Activated naive CD4-positive, alpha-beta T cell treated with anti-CD3 and anti-CD28 coated beads, Interleukin-2, amount 50 U/mL, for 24 hours (primary cell): ENCODE measurements around the gene GAS6.

Experiments used
- H3K27ac Mint-ChIP-seq: one replicate; pipeline ENCODE4 v1.8.0; 2021; ENCODE audit warnings: mild to moderate bottlenecking, mixed read lengths
- H3K27me3 Mint-ChIP-seq: one replicate; pipeline ENCODE4 v1.8.0; 2021; ENCODE audit warnings: mixed read lengths
- H3K36me3 Mint-ChIP-seq: one replicate; pipeline ENCODE4 v1.8.0; 2021; ENCODE audit warnings: mixed read lengths
- H3K4me1 Mint-ChIP-seq: one replicate; pipeline ENCODE4 v1.8.0; 2021; ENCODE audit warnings: mixed read lengths
- H3K4me3 Mint-ChIP-seq: one replicate; pipeline ENCODE4 v1.8.0; 2021; ENCODE audit warnings: mild to moderate bottlenecking, mixed read lengths
- H3K9me3 Mint-ChIP-seq: one replicate; pipeline ENCODE4 v1.8.0; 2021; ENCODE audit warnings: mixed read lengths

The GAS6 gene

DNA sequence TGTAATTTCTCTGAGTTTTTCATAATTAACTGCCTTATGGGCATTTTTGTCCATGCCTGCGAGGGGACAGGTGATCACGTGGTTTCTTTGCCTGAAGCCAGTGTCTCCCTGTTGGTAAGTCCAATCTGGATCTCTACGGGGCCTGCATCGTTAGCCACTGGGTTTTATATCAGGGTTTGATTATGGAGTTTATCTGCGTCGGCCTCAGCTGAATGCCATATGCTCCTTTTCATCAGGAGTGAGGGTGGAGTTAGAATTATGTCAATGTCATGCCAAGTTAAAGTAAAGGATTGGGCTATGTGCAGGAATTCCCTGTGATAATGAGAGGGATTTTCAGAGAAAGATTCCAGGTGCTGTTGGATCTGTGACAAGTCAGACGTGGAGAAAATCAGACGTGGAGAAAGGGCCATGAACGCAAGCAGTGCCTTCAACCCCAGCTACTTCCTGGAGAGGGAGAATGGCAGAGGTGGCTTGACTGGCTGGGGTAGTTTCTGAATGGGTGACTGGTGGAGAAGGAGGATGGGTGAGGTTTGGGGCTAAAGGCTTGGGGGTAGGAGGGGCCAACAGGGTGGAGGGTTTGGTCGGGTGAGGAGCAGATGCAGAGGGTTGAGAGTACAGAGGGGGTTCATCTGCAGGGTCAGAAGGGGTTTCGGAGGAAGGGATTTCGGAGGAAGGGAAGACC is 80.5 kb downstream of the GAS6 start:
- Mint-ChIP-seq H3K36me3 (no peaks in the 10 kb centered on the region), H3K9me3 (no peaks in the 10 kb centered on the region)

DNA sequence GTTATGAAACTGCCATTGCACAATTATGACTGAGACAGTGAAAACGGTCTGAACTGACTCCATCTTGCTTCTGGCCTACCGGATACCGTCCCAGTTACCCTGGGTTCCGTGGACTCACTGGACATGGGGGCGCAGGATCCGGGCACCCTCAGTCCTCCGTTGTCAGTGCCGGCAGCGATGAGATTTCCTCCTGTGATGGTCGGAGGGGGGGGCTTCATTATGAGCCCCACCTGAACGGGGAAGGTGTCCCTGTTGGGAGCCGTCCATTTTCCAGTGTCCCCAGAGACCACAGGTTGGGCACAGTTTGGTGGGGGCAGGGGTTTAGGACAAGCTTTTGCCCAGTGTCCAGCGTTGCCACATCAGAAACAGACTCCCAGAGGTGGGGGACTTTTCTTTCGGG is 81.4 kb downstream of the GAS6 start:
- Mint-ChIP-seq H3K27me3 (peaks cover 13% of the 10 kb centered on the region), H3K27ac (no peak overlapping the region), H3K36me3 (no peaks in the 10 kb centered on the region), H3K9me3 (no peaks in the 10 kb centered on the region), H3K4me3 (no peak overlapping the region), H3K4me1 (no peaks in the 10 kb centered on the region)

More for the DNA sequence above, 80.5 kb downstream of the GAS6 start:
- peak overlapping the region; percentile 15 for H3K27ac Mint-ChIP-seq
- H3K4me1 Mint-ChIP-seq: no peaks in the 10 kb centered on the region
- H3K27me3 Mint-ChIP-seq: peaks cover 13% of the 10 kb centered on the region
- no peak overlapping the region for H3K4me3 Mint-ChIP-seq

DNA sequence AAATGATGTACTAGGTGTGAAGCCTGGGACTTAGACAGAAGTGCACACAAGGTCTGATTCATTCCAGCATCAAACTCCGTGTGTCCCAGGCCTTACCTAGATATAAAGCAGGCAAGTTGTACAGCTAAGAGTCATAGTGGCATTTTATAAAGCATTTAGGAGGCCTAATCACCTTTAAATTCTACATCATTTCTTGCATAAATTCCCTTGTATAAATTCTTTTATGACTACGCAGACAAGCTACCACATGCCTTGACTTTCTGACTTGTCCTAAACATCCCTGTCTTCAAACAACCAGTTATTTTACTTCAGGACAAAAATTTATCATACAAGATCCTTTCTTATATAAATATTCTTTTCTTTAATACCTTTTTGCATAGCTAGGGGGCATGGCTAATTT is 82.3 kb downstream of the GAS6 start:
- H3K27me3 Mint-ChIP-seq: peaks cover 16% of the 10 kb centered on the region
- no peak overlapping the region for H3K4me3 Mint-ChIP-seq
- H3K9me3 Mint-ChIP-seq: no peaks in the 10 kb centered on the region
- no peak overlapping the region for H3K27ac Mint-ChIP-seq
- H3K4me1 Mint-ChIP-seq: no peaks in the 10 kb centered on the region
- no peaks in the 10 kb centered on the region for H3K36me3 Mint-ChIP-seq

DNA sequence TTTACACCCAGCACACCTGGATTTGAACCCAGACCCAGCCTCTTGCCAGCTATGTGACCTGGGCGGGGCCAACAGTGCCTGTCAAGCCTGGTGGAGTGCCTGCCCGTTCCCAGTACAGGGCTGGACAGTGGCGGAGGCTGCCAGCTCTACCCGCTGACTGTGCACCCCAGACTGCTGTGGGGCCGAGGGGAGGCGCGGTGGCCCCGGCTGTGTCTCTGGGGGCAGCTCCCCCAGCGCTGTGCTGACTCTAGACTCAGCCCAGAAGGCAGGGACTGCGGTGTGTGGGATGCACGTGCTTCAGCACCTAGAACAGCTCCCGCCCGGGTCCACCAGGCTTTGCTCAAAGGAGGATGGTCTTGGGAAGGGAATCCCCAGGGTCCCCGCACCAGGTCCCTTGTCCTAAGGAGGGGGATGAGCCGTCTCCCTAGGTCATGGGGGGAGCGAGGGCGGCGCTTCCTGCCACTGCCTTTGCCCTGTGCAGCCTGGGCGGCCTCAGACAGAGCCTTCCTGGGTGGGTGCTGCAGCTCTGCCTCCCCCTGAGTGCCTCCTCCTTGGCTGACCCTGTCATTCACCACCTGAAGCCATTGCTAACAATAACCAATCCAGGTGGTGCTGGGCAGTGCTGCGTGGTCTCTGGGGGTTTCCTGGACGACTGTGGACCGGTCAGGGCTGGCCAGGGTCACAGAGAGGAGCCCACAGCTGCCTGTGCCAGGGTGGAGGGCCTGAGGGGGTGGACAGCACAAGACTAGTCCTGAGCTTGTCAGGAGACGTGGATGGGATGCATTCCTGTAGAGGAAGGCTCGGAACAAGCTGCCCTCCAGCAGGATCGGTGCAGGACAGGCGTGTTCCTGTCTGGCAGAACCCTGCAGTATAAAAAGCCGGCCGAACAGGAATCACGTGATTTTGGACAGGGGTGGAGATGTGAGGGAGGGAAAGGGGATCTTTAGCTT is 86.3 kb downstream of the GAS6 start:
- Mint-ChIP-seq H3K27ac (peak overlapping the region; percentile 76), H3K36me3 (no peaks in the 10 kb centered on the region), H3K9me3 (no peaks in the 10 kb centered on the region), H3K27me3 (peaks cover 12% of the 10 kb centered on the region), H3K4me1 (peaks cover 2% of the 10 kb centered on the region), H3K4me3 (no peak overlapping the region)

DNA sequence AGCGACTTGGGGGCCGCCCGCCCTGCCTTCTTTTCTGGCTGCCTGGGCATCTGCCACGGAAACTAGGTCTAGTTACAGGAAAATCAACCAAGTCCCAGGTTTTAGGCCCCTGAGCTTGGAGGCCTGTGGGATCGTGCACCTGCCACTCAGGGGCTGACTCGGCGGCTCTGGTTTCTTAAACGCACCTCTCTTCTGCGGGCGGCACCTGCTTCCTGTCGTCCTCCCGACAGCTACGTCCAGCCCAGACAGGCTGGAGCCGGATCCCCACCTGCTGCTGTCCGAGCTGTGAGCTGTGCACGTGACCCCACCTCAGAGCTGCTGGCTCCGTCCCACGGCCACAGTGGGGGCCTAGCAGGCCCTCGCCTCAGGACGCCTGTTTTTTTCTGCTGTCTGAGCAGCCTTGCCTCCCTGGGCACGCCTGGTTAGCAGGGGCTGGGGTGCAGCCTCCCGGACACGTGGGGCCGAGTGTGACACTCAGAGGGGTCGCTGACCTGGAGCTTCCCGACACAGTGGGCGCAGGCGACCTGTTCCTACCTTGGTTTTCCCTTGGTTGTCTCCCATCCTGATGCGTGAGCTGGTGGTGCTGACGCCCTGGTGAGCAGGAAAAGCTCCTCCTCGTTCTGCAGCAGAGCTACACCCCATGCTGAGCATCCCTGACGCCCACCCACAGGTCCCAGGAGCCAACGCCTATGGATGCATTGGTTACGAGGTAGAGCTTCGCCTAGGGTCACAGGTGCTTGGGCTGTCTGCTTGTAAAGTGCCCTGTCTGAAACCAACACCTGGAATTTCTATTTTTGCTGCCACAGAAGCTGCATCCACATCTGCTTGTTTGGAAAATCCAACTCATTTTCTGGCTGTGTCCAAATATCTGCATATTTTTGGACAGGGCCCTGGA is 87.4 kb downstream of the GAS6 start:
- Mint-ChIP-seq H3K36me3 (no peaks in the 10 kb centered on the region), H3K9me3 (no peaks in the 10 kb centered on the region), H3K27me3 (peaks cover 12% of the 10 kb centered on the region), H3K4me1 (peaks cover 12% of the 10 kb centered on the region), H3K4me3 (no peak overlapping the region), H3K27ac (no peak overlapping the region)

DNA sequence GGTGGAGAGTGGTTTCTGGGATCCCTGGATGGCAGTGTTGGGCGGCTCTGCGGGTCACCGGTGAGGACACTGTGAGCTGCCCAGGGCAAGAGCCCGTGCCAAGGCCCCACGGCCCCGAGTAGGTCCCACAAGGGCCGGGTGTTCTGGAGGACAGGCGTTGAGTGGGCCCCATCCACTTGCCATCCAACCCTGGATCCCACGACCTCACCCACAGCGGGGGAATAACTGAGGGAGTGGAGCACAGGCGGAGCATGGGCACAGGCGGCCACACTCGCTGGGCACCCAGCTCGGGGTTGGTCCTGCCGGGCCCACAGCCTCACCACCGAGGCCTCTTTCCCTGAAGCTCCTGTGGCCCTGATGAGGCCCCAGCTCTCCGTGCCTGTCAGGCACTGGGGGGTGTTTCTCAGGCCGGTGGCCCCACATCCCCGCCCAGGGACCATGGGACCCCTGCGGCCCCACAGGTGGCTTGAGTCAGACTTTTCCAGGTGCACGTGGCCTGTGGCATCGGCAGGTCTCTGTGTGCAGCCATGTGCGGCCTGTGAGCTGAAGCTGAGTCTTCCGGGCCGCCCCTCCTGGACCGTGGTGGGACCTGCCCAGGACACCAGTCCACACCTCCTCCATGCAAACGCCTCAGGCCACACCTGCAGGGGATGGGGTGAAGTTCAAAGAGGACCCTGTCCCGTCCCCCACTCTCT is 88.3 kb downstream of the GAS6 start:
- peaks cover 12% of the 10 kb centered on the region for H3K4me1 Mint-ChIP-seq
- H3K4me3 Mint-ChIP-seq: no peak overlapping the region
- peaks cover 12% of the 10 kb centered on the region for H3K27me3 Mint-ChIP-seq

DNA sequence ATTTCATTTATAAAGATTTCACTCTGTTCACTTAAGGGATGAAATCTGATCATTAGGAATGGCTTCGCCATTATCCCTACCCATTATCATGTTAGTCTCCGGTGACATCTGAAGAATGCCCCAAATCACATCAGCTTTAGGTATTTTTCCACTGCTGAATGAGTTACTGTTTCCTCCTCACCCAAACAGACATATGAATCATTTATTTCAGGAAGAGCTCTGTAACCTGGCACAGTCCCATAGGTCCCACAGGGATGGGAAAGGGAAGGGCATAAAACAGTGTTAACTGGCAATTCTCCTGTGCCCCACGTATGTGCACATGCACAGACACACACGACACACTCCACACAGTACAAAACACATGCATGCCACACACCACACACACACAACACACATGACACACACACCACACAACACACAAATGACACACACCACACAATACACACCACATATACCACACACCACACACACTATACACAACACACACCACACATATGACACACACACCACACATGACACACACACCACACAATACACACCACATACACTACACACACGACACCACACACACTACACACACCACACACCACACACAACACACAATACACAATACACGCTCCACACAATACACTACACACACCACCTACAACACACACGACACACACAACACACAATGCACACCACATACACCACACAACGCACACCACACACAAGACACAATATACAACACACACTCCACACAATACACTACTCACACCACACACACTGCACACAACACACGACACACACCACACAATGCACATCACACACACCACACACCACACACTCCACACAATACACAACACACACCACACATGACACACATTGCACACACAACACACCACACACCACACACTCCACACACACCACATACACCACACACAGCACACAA is 89.4 kb downstream of the GAS6 start:
- peaks cover 12% of the 10 kb centered on the region for H3K4me1 Mint-ChIP-seq
- peaks cover 11% of the 10 kb centered on the region for H3K27me3 Mint-ChIP-seq
- no peak overlapping the region for H3K27ac Mint-ChIP-seq
- H3K9me3 Mint-ChIP-seq: no peaks in the 10 kb centered on the region
- H3K4me3 Mint-ChIP-seq: no peak overlapping the region
- H3K36me3 Mint-ChIP-seq: no peaks in the 10 kb centered on the region

More for the DNA sequence above, 88.3 kb downstream of the GAS6 start:
- Mint-ChIP-seq H3K36me3 (no peaks in the 10 kb centered on the region), H3K27ac (no peak overlapping the region), H3K9me3 (no peaks in the 10 kb centered on the region)

DNA sequence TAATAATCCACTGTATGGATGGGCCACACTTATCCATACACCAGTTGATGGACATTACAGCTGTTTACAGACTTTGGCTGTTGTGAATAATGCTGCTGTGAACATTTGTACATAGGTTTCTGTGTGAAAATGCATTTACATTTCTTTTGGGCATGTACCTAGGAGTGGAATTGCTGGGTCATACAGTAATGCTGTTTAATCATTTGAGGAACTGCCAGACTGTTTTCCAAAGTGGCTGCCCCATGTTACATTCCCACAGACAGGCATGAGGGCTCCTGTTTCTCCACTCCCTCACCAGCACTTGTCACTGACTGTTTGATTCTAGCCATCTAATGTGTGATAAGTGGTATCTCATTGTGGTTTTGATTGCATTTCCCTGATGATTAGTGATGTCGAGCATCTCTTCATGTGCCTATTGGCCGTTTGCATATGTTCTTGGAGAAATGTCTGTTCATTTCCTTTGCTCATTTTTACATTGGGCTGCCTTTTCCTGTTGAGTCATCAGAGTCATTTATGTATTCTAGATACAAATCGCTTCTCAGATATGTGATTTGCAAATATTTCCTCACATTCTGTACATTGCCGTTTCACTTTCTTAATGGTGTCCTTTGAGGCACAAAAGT is 92.1 kb downstream of the GAS6 start:
- Mint-ChIP-seq H3K9me3 (no peaks in the 10 kb centered on the region), H3K27me3 (no peaks in the 10 kb centered on the region), H3K4me1 (peaks cover 12% of the 10 kb centered on the region), H3K27ac (peak overlapping the region; percentile 1), H3K36me3 (no peaks in the 10 kb centered on the region), H3K4me3 (no peak overlapping the region)

DNA sequence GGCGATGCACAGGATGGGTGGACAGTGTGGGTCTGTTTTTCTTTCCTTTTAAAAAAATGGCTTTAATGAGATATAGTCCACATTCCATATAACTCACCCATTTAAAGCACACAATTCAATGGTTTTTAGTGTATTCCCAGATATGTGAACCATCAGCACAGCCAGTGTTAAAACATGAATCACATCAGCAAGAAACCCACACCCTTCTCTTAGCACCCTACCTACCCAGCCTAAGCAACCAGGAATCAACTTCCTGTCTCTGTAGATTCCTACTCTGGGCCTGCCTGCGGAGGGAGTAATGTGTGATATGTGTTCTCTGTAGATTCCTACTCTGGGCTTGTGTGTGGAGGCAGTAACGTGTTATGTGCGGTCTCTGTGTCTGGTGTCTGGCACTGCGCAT is 92.9 kb downstream of the GAS6 start:
- peaks cover 12% of the 10 kb centered on the region for H3K4me1 Mint-ChIP-seq
- no peaks in the 10 kb centered on the region for H3K36me3 Mint-ChIP-seq
- no peak overlapping the region for H3K27ac Mint-ChIP-seq
- no peaks in the 10 kb centered on the region for H3K27me3 Mint-ChIP-seq
- H3K9me3 Mint-ChIP-seq: no peaks in the 10 kb centered on the region
- H3K4me3 Mint-ChIP-seq: no peak overlapping the region
